T-helper 2 cell treated with Interferon-gamma antibody and Interleukin-4, amounts not matched to agents 100 ng/mL and 5 ng/mL, for 36 hours (primary cell): ENCODE measurements around the gene SYTL5. TPM values are rescaled to one million over a fixed set of nuclear protein-coding genes. Genes with fewer than 3 reads are reported as not detected.

ENCODE experiments used
- intact Hi-C: fragments of 100-400 bp; cut with micrococcal nuclease; formaldehyde crosslinking; loops from one replicate; pipeline ENCODE4 v1.15.1; 2023
- total RNA-seq: library from RNA; stranded (reverse); gene quantifications from 2 replicates; pipeline ENCODE4 v1.2.3, GENCODE V29; 2022

Gene SYTL5
- total RNA-seq, 1 donor from 2014 or later = not detected

GRCh38 chrX:38138157-38138891, 132.0 kb downstream of the SYTL5 start:
- intact Hi-C loops = no loop called here

GRCh38 chrX:38138900-38139299, 132.5 kb downstream of the SYTL5 start:
- intact Hi-C loops = no loop called here

GRCh38 chrX:38142610-38143009, 136.3 kb downstream of the SYTL5 start:
- intact Hi-C loops = no loop called here

- intact Hi-C loops = no loop called here
Observed at GRCh38 chrX:38149016-38149415, 142.7 kb downstream of the SYTL5 start.

- intact Hi-C loops = no loop called here
Observed at GRCh38 chrX:38150993-38151392, 144.6 kb downstream of the SYTL5 start.

- intact Hi-C loops = no loop called here
Observed at GRCh38 chrX:38151441-38151840, 145.1 kb downstream of the SYTL5 start.

GRCh38 chrX:38154340-38154739, 148.0 kb downstream of the SYTL5 start:
- intact Hi-C loops = no loop called here

- intact Hi-C loops = no loop called here
Observed at GRCh38 chrX:38154818-38155217, 148.5 kb downstream of the SYTL5 start.

- intact Hi-C loops = no loop called here
Observed at GRCh38 chrX:38156838-38157237, 150.5 kb downstream of the SYTL5 start.

GRCh38 chrX:38163193-38163592, 156.8 kb downstream of the SYTL5 start:
- intact Hi-C loops = no loop called here

GRCh38 chrX:38165023-38165422, 158.7 kb downstream of the SYTL5 start:
- intact Hi-C loops = no loop called here

GRCh38 chrX:38166478-38167083, 160.2 kb downstream of the SYTL5 start:
- intact Hi-C loops = loop anchor here (1.0 kb wide), 1 partner anchor 240 kb away; no protein-coding TSS in a partner anchor

GRCh38 chrX:38170556-38170955, 164.2 kb downstream of the SYTL5 start:
- intact Hi-C loops = no loop called here

- intact Hi-C loops = no loop called here
Observed at GRCh38 chrX:38172596-38172995, 166.2 kb downstream of the SYTL5 start.

GRCh38 chrX:38175139-38175538, 168.8 kb downstream of the SYTL5 start:
- intact Hi-C loops = no loop called here

- intact Hi-C loops = no loop called here
Observed at GRCh38 chrX:38178396-38178795, 172.0 kb downstream of the SYTL5 start.

Other genes with a start within 250 kb of the SYTL5 start
- gene CYBB, start 226.5 kb upstream of the SYTL5 start, total RNA-seq = 0.11 TPM in 1 of 2 replicates, not detected in the other
- 12.4 TPM in 2 replicates for gene DYNLT3, start 159.0 kb upstream of the SYTL5 start, total RNA-seq
- 0.09 TPM in 1 of 2 replicates, not detected in the other for gene SRPX, start 214.3 kb downstream of the SYTL5 start, total RNA-seq